ENCODE results near the gene DENND2A.

- TF ChIP-seq CTCF (conservative IDR thresholded peaks at IDR 0.05 in 1 of 2, IDR thresholded peaks at IDR 0.05 in 1 of 2; ENCODE audit: extremely low read depth in 1 of 2, insufficient read depth in 1 of 2, low read depth in 1 of 2, low read length in 2 of 2) (no peak), EZH2 (IDR thresholded peaks at IDR 0.05; ENCODE audit: borderline replicate concordance, low read length) (no peak)
These were observed 29.8 kb upstream of the DENND2A start for GRCh38 chr7:140670343-140670935.

All from mammary epithelial cell (primary cell).